Ovary (tissue), 3 donors: ENCODE results near the gene CTNND2.

Experiments
- CTCF ChIP-seq, 3 donors: fragments of 450-650 bp in 2 of 3; fragments of 200-600 bp in 1 of 3; IDR thresholded peaks; one replicate each; pipeline versions ENCODE4 v1.5.1 to v1.8.0; 2016 to 2022; ENCODE audit warnings: antibody characterized with exemption in 3 of 3, mild to moderate bottlenecking in 1 of 3
- EP300 ChIP-seq: sonication (generic); formaldehyde crosslinking; IDR thresholded peaks from one replicate; pipeline ENCODE4 v1.6.1; 2017; ENCODE audit warnings: antibody characterized with exemption
- POLR2A ChIP-seq: fragments of 450-650 bp; IDR thresholded peaks from one replicate; pipeline ENCODE4 v1.6.1; 2017; ENCODE audit warnings: antibody characterized with exemption, mild to moderate bottlenecking, moderate library complexity
- donor health status: DM: no; HTN: no; CAD: no.

GRCh38 chr5:11477786-11478185 lies 426.5 kb downstream of the CTNND2 start:
- TF ChIP-seq CTCF (IDR thresholded peaks at IDR 0.05) (no peak), EP300 (no peak), POLR2A (no peak)
